Measurements from ENCODE around the gene HS3ST4.

HS3ST4 gene

DNA sequence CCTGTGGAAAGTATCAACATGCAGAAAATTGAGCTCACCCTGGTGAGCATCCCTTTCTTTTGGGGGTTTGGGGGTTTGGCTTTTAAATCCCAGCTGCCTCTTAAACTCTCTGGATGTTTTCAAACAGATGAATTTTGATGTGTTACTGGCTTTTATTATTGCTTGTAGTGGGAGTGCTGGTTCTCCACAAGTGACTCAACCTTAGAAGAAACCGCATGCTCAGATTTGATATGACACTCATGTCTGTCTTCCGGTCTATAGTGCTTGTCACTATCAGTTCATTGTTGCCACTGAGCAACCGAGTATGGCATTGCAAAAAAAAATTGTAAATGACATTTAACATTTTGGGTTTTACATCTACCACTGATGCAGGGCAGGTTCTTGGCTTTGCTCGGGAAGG, 104.5 kb downstream of the HS3ST4 start:
- Histone ChIP-seq H3K4me3 (ENCODE audit: low read length) (no peak overlapping the region), H3K9ac (ENCODE audit: low read length) (no peak overlapping the region), H3K4me1 (ENCODE audit: control insufficient read depth, insufficient read depth, low read length) (no peaks in the 10 kb centered on the region), H3K27ac (ENCODE audit: low read depth, low read length) (no peak overlapping the region), H3K36me3 (ENCODE audit: control insufficient read depth, insufficient read depth, low read length) (no peaks in the 10 kb centered on the region), H3K27me3 (ENCODE audit: control insufficient read depth, insufficient read depth, low read length) (no peaks in the 10 kb centered on the region)

DNA sequence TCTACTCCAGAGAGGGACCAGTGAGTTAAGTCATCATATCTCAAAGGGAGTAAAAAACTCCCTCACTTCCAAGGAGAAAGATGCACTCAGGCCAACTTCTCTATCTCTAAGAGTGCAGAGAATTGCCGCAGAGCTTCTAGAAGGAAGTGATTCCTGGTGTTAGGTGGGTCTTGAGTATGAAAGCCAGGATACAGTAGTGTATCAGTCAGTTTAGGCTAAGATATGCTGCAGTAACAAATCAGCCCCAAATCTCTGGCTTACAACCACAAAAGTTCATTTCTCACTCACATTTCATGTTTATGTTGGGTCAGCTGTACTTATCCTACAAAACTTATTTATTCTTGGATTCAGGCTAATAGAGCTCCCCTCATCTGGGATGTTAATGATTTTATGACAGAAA, 106.3 kb downstream of the HS3ST4 start:
- Histone ChIP-seq H3K9ac (ENCODE audit: low read length) (no peak overlapping the region), H3K4me3 (ENCODE audit: low read length) (no peak overlapping the region), H3K4me1 (ENCODE audit: control insufficient read depth, insufficient read depth, low read length) (no peaks in the 10 kb centered on the region), H3K27ac (ENCODE audit: low read depth, low read length) (no peak overlapping the region), H3K36me3 (ENCODE audit: control insufficient read depth, insufficient read depth, low read length) (no peaks in the 10 kb centered on the region), H3K27me3 (ENCODE audit: control insufficient read depth, insufficient read depth, low read length) (no peaks in the 10 kb centered on the region)

DNA sequence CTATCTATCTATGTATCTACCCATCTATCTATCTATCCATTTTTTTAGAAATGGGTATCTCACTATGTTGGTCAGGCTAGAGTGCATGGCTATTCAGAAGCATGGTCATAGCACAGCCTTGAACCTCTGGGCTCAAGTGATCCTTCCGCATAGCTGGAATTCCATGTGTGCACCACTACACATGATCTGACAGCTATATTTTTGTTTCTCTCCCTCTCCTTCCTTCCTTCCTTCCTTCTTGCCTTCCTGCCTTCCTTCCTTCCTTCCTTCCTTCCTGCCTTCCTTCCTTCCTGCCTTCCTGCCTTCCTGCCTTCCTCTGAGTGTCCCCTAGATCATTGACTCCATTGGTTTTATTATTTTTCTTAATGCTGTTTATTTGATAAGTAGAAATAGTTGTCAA, 108.1 kb downstream of the HS3ST4 start:
- Histone ChIP-seq H3K4me3 (ENCODE audit: low read length) (no peak overlapping the region), H3K27ac (ENCODE audit: low read depth, low read length) (no peak overlapping the region), H3K4me1 (ENCODE audit: control insufficient read depth, insufficient read depth, low read length) (no peaks in the 10 kb centered on the region), H3K9ac (ENCODE audit: low read length) (no peak overlapping the region), H3K27me3 (ENCODE audit: control insufficient read depth, insufficient read depth, low read length) (no peaks in the 10 kb centered on the region), H3K36me3 (ENCODE audit: control insufficient read depth, insufficient read depth, low read length) (no peaks in the 10 kb centered on the region)

DNA sequence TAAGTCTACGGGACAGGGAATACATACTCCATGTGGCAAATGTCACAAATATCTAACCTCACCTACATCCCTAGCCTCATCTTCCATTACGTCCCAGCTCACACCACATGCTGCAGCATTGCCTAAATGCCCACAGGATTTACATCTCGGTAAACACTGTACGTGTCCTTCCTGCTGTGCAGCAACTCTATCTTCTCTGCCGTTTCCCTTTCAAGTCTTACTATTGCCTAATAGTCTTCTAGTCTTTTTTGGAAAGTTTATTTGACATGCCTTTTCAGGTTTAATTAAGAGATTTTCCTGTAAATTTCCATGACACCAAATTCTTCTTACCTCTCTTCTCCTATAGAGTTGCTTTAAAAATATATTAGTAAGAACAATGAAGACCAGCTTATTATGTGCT, 120.5 kb downstream of the HS3ST4 start:
- H3K9ac ChIP-seq (ENCODE audit: low read length): no peak overlapping the region
- H3K36me3 ChIP-seq (ENCODE audit: control insufficient read depth, insufficient read depth, low read length): no peaks in the 10 kb centered on the region
- H3K4me1 ChIP-seq (ENCODE audit: control insufficient read depth, insufficient read depth, low read length): no peaks in the 10 kb centered on the region
- no peaks in the 10 kb centered on the region for H3K27me3 ChIP-seq (ENCODE audit: control insufficient read depth, insufficient read depth, low read length)
- no peak overlapping the region for H3K4me3 ChIP-seq (ENCODE audit: low read length)
- H3K27ac ChIP-seq (ENCODE audit: low read depth, low read length): no peak overlapping the region

DNA sequence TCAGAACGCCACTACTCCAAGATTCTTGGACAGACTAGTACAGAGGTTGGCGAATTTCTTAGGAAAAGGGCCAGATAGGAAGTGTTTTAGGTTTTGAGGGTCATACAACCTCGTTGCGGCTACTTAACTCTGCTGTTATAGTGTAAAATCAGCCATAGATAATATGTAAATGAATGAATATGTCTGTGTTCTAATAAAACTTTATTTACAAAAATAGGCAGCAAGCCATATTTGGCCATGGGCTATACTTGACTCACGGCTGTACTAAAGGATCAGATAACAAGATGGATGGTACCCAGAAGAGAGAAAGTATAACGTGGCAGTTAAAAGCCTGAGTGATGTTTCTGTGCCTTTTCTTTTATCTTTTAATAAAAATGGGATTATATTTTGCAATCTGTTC, 125.5 kb downstream of the HS3ST4 start:
- Histone ChIP-seq H3K27ac (ENCODE audit: low read depth, low read length) (no peak overlapping the region), H3K4me1 (ENCODE audit: control insufficient read depth, insufficient read depth, low read length) (no peaks in the 10 kb centered on the region), H3K9ac (ENCODE audit: low read length) (no peak overlapping the region), H3K27me3 (ENCODE audit: control insufficient read depth, insufficient read depth, low read length) (no peaks in the 10 kb centered on the region), H3K36me3 (ENCODE audit: control insufficient read depth, insufficient read depth, low read length) (no peaks in the 10 kb centered on the region), H3K4me3 (ENCODE audit: low read length) (no peak overlapping the region)

DNA sequence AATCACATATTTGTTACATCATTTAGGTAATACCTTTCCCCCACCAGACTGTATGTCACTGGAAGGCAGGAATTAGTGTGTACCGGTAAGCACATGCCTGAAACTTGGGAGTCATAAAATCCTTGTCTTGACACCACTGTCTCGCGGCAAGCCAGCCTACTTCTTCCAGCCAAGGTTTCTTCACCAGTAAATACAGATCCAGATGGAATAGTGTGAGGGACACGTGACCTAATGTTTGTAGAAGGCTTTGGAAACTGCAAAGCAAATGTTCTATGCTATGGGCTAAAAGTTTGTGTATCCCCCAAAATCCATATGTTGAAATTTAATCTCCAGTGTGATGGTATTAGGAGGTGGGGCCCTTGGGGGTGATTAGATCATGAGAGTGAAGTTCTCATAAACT, 126.1 kb downstream of the HS3ST4 start:
- Histone ChIP-seq H3K4me1 (ENCODE audit: control insufficient read depth, insufficient read depth, low read length) (no peaks in the 10 kb centered on the region), H3K27ac (ENCODE audit: low read depth, low read length) (no peak overlapping the region), H3K9ac (ENCODE audit: low read length) (no peak overlapping the region), H3K27me3 (ENCODE audit: control insufficient read depth, insufficient read depth, low read length) (no peaks in the 10 kb centered on the region), H3K36me3 (ENCODE audit: control insufficient read depth, insufficient read depth, low read length) (no peaks in the 10 kb centered on the region), H3K4me3 (ENCODE audit: low read length) (no peak overlapping the region)

DNA sequence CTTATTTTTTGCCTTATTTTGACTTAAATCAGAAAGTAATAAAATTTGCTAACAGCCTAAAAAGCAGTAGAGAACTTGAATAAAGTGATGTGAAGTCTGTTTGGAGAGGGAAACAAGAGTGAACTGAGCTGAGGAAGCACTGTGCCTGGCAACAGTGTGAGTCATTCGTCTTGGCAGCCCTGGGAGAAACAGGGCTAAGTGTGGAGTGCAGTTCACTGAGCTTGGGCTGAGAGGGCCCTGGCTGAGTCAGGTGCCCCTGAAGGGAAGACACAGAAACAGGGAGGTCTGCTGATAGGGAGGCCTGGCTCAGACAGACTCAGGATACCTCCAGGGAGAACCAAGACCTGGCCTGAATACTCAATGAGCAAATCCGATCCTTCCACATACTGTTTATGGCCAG, 132.1 kb downstream of the HS3ST4 start:
- Histone ChIP-seq H3K4me1 (ENCODE audit: control insufficient read depth, insufficient read depth, low read length) (no peaks in the 10 kb centered on the region), H3K27me3 (ENCODE audit: control insufficient read depth, insufficient read depth, low read length) (no peaks in the 10 kb centered on the region), H3K9ac (ENCODE audit: low read length) (no peak overlapping the region), H3K36me3 (ENCODE audit: control insufficient read depth, insufficient read depth, low read length) (no peaks in the 10 kb centered on the region), H3K4me3 (ENCODE audit: low read length) (no peak overlapping the region), H3K27ac (ENCODE audit: low read depth, low read length) (no peak overlapping the region)

DNA sequence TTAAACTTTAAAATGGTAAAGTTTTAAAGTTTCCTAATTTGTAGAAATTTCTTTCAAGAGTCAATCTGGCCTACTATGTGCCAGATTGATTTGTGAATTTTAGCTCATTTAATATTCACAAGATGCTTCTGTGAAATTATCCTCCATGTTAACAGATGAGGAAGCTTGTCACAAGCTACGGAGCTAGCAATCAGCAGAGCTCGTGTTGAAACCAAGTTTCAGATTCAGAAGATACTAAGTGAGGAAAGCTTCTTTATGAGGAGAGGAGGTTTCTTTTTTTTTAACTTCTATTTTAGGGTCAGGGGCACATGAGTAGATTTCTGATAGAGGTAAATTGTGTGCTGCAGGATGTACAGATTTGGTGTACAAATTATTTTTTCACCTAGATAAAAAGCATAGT, 135.9 kb downstream of the HS3ST4 start:
- no peaks in the 10 kb centered on the region for H3K27me3 ChIP-seq (ENCODE audit: control insufficient read depth, insufficient read depth, low read length)
- H3K36me3 ChIP-seq (ENCODE audit: control insufficient read depth, insufficient read depth, low read length): no peaks in the 10 kb centered on the region
- H3K27ac ChIP-seq (ENCODE audit: low read depth, low read length): no peak overlapping the region
- no peak overlapping the region for H3K4me3 ChIP-seq (ENCODE audit: low read length)
- H3K9ac ChIP-seq (ENCODE audit: low read length): no peak overlapping the region
- H3K4me1 ChIP-seq (ENCODE audit: control insufficient read depth, insufficient read depth, low read length): no peaks in the 10 kb centered on the region

DNA sequence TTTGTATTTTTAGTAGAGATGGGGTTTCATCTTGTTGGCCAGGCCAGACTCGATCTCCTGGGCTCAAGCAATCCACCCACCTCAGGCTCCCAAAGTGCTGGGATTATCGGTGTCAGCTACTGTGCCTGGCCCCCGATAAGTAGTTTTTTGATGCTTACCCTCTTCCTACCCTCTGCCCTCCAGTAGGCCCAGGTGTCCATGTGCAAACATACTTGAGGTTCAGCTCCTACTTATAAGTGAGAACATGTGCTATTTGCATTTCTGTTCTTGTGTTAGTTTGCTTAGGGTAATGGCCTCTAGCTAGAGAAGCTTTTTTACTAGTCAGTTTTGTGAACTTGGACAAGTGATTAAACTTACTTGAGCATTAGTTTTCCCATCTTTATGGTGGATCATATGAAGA, 136.8 kb downstream of the HS3ST4 start:
- H3K9ac ChIP-seq (ENCODE audit: low read length): no peak overlapping the region
- no peaks in the 10 kb centered on the region for H3K27me3 ChIP-seq (ENCODE audit: control insufficient read depth, insufficient read depth, low read length)
- H3K4me1 ChIP-seq (ENCODE audit: control insufficient read depth, insufficient read depth, low read length): no peaks in the 10 kb centered on the region
- H3K4me3 ChIP-seq (ENCODE audit: low read length): no peak overlapping the region
- H3K27ac ChIP-seq (ENCODE audit: low read depth, low read length): no peak overlapping the region
- no peaks in the 10 kb centered on the region for H3K36me3 ChIP-seq (ENCODE audit: control insufficient read depth, insufficient read depth, low read length)

DNA sequence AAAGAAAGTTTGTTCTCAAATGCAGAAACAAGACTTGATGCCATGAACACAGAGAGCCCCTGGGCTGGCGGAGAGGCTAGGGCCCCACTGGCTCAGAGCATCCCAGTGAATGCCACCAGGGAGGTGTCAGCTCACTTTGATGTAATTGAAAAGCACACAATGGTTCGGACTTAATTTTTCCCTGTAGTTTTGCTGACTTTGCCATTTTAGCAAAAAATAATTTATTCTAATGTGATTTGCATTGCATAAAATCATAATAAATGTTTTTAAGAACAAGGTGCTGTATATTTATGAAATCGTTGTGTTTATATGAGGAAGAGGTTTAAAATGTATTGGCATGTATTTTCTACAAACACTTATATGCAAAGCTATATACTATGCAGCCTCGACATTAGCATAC, 140.5 kb downstream of the HS3ST4 start:
- Histone ChIP-seq H3K4me1 (ENCODE audit: control insufficient read depth, insufficient read depth, low read length) (no peaks in the 10 kb centered on the region), H3K27ac (ENCODE audit: low read depth, low read length) (no peak overlapping the region), H3K9ac (ENCODE audit: low read length) (no peak overlapping the region), H3K4me3 (ENCODE audit: low read length) (no peak overlapping the region), H3K36me3 (ENCODE audit: control insufficient read depth, insufficient read depth, low read length) (no peaks in the 10 kb centered on the region), H3K27me3 (ENCODE audit: control insufficient read depth, insufficient read depth, low read length) (no peaks in the 10 kb centered on the region)

DNA sequence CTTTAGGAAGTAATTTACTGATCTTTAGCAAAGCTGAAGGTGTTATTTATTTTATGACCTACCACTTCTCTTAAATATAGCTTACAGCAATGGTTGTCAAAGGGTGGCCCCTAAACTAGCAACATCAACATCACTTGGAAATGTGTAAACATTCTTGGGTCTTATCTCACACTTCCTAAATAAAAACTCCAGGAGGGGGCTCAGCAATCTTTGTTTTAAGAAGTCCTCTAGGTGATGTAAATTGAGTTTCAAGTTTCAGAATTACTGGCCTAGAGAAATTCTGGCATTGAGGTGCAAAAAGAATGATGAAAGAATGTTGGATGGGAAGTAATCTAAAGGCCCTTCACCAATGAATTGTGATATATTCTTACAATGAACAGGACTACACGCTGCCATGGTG, 142.3 kb downstream of the HS3ST4 start:
- Histone ChIP-seq H3K27ac (ENCODE audit: low read depth, low read length) (no peak overlapping the region), H3K4me1 (ENCODE audit: control insufficient read depth, insufficient read depth, low read length) (no peaks in the 10 kb centered on the region), H3K9ac (ENCODE audit: low read length) (no peak overlapping the region), H3K27me3 (ENCODE audit: control insufficient read depth, insufficient read depth, low read length) (no peaks in the 10 kb centered on the region), H3K36me3 (ENCODE audit: control insufficient read depth, insufficient read depth, low read length) (no peaks in the 10 kb centered on the region), H3K4me3 (ENCODE audit: low read length) (no peak overlapping the region)

DNA sequence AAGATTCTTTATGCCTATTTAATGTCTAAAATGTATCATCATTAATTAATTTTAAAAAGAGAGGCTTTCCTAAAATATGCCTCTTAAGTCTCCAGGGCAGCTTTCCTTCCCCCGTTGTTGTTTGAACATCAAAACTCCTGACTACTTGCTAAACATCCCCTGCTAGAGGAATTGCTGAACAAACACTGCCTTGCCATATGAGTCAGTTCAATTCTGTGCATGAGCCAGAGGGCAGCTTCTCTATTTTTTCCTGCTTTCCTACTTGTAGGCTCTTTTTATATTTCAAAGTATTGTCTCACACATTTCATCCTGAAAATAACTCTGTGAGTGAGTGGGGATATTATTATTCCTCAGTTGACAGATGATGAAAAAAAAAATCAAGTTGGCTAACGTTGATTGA, 143.4 kb downstream of the HS3ST4 start:
- Histone ChIP-seq H3K27me3 (ENCODE audit: control insufficient read depth, insufficient read depth, low read length) (no peaks in the 10 kb centered on the region), H3K27ac (ENCODE audit: low read depth, low read length) (no peak overlapping the region), H3K4me1 (ENCODE audit: control insufficient read depth, insufficient read depth, low read length) (no peaks in the 10 kb centered on the region), H3K4me3 (ENCODE audit: low read length) (no peak overlapping the region), H3K36me3 (ENCODE audit: control insufficient read depth, insufficient read depth, low read length) (no peaks in the 10 kb centered on the region), H3K9ac (ENCODE audit: low read length) (no peak overlapping the region)

DNA sequence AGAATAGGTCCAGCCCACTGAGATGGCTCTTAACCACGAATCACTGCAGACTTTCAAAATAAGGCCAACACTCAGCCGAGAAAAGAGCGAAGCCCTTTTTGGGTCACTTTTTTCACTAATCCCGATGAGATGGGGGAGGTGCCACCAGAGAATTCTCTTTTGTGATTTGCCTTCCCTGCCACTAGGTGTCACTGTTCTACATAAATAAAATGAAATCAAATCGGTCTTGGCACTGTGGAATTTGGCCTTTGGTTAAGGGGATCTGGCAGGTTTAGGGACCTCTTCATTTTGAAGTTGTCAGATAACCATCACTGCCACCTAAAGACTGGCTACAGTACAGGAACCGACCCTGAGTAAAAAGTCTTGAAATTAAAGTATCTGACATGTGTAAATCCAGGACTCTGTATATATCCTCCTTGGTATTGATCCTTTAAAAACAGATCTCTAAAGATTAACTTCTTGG, 147.0 kb downstream of the HS3ST4 start:
- Histone ChIP-seq H3K36me3 (ENCODE audit: control insufficient read depth, insufficient read depth, low read length) (no peaks in the 10 kb centered on the region), H3K9ac (ENCODE audit: low read length) (no peak overlapping the region), H3K27me3 (ENCODE audit: control insufficient read depth, insufficient read depth, low read length) (no peaks in the 10 kb centered on the region), H3K27ac (ENCODE audit: low read depth, low read length) (no peak overlapping the region), H3K4me1 (ENCODE audit: control insufficient read depth, insufficient read depth, low read length) (no peaks in the 10 kb centered on the region), H3K4me3 (ENCODE audit: low read length) (no peak overlapping the region)

DNA sequence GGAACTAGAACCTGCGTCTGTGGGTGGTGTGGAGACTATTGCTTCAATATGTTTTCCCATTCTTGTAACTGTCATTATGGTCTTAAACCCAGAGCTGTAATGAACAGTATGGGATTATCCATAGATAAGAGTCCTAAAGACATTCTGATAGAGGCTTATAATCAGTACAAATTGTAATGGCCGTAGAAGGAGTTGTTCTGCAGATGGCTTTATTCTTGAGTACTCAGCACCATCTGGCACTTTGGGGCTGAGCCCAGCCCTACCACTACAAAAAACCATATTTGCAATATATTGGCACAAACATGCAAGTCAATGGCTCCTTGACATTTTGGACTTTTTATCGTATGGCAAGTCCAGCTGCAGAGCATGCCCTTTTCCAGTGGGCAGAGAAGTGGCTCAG, 150.0 kb downstream of the HS3ST4 start:
- no peaks in the 10 kb centered on the region for H3K36me3 ChIP-seq (ENCODE audit: control insufficient read depth, insufficient read depth, low read length)
- H3K4me1 ChIP-seq (ENCODE audit: control insufficient read depth, insufficient read depth, low read length): no peaks in the 10 kb centered on the region
- no peak overlapping the region for H3K4me3 ChIP-seq (ENCODE audit: low read length)
- no peaks in the 10 kb centered on the region for H3K27me3 ChIP-seq (ENCODE audit: control insufficient read depth, insufficient read depth, low read length)
- no peak overlapping the region for H3K27ac ChIP-seq (ENCODE audit: low read depth, low read length)
- no peak overlapping the region for H3K9ac ChIP-seq (ENCODE audit: low read length)
